Measurements from ENCODE around the gene DMC1.

- TF ChIP-seq MAX (IDR thresholded peaks at IDR 0.05; ENCODE audit: insufficient read depth, insufficient read length) (no peak), CTCF (IDR thresholded peaks at IDR 0.05; ENCODE audit: extremely low read depth in 1 of 2, insufficient read depth in 1 of 2, low read depth in 1 of 2, low read length in 2 of 2) (no peak), EZH2 (IDR thresholded peaks at IDR 0.05; ENCODE audit: borderline replicate concordance, low read depth, low read length, severe bottlenecking) (no peak), POLR2A (IDR thresholded peaks at IDR 0.05; ENCODE audit: low read depth, low read length) (peak; percentile 80), POLR2AphosphoS5 (IDR thresholded peaks at IDR 0.05; ENCODE audit: insufficient read depth, low read depth, low read length) (peak; percentile 72), MYC (IDR thresholded peaks at IDR 0.05; ENCODE audit: low read depth, low read length) (no peak)
These were observed 63.6 kb downstream of the DMC1 start, which contains the start of gene DDX17 for GRCh38 chr22:38506118-38506962.

Measured in endothelial cell of umbilical vein (primary cell).